ENCODE data around the gene PCSK7. TPM values are rescaled to one million over a fixed set of nuclear protein-coding genes. Genes with fewer than 3 reads are reported as not detected.
"Not testable (repeated sequence)": the region's sequence is repeated elsewhere in the genome, so short reads cannot be mapped to it uniquely, and the experiment has no call there.

PCSK7 gene
- total RNA-seq, 1 experiment from 2014 or later, result 132 TPM

GRCh38 chr11:117271208-117271607 lies 39.3 kb upstream of the PCSK7 start:
- POLR2A ChIA-PET, result no interaction called here
- peak in 1 of 2 experiments; percentile 44 for DNase-seq
- H3K9me3 Mint-ChIP-seq (ENCODE audit: unreplicated experiment), result peaks cover 31% of the 10 kb centered on the region

GRCh38 chr11:117269856-117270255 lies 38.0 kb upstream of the PCSK7 start:
- peaks cover 45% of the 10 kb centered on the region for H3K4me1 ChIP-seq
- peaks cover 43% of the 10 kb centered on the region for H3K4me1 Mint-ChIP-seq (ENCODE audit: low read depth, unreplicated experiment)
- no peak overlapping the region for H3K4me3 ChIP-seq (ENCODE audit: low read depth, low read length)
- DNase-seq, result peak in 1 of 2 experiments; percentile 63
- peak overlapping the region; percentile 24 for H3K4me3 Mint-ChIP-seq (ENCODE audit: unreplicated experiment)
- H3K36me3 Mint-ChIP-seq (ENCODE audit: insufficient read depth, unreplicated experiment), result peaks cover 26% of the 10 kb centered on the region
- CTCF ChIA-PET, result no interaction called here
- H3K27me3 ChIP-seq (replicated peaks; ENCODE audit: control insufficient read depth, insufficient read depth, low read length), result no peaks in the 10 kb centered on the region
- intact Hi-C loops (cut with micrococcal nuclease; ENCODE audit: unreplicated experiment), result loop anchor here (2.0 kb wide), 2 partner anchors 37 to 47 kb away; partner anchors contain the start of genes BACE1, PCSK7 and RNF214
- POLR2A ChIA-PET, result no interaction called here
- no TSS peak for BruUV-seq (replicated peaks)
- peaks cover 31% of the 10 kb centered on the region for H3K9me3 Mint-ChIP-seq (ENCODE audit: unreplicated experiment)
- H3K9me3 ChIP-seq, result peaks cover 16% of the 10 kb centered on the region
- no peak for TF ChIP-seq CTCF (IDR thresholded peaks at IDR 0.05; ENCODE audit: insufficient read depth in 1 of 2, low read depth in 1 of 2, low read length in 1 of 2, severe bottlenecking in 1 of 2, unreplicated experiment in 1 of 2)
- no peaks in the 10 kb centered on the region for H3K36me3 ChIP-seq (ENCODE audit: control insufficient read depth, insufficient read depth, low read length)
- peak overlapping the region; percentile 66 for H3K27ac Mint-ChIP-seq (ENCODE audit: unreplicated experiment)
- H3K27me3 Mint-ChIP-seq (ENCODE audit: insufficient read depth, unreplicated experiment), result no peaks in the 10 kb centered on the region

More at GRCh38 chr11:117271208-117271607, 39.3 kb upstream of the PCSK7 start:
- H3K36me3 Mint-ChIP-seq (ENCODE audit: insufficient read depth, unreplicated experiment), result peaks cover 39% of the 10 kb centered on the region
- H3K4me1 Mint-ChIP-seq (ENCODE audit: low read depth, unreplicated experiment), result peaks cover 31% of the 10 kb centered on the region
- TF ChIP-seq CTCF (IDR thresholded peaks at IDR 0.05; ENCODE audit: insufficient read depth in 1 of 2, low read depth in 1 of 2, low read length in 1 of 2, severe bottlenecking in 1 of 2, unreplicated experiment in 1 of 2), result no peak
- no peaks in the 10 kb centered on the region for H3K27me3 Mint-ChIP-seq (ENCODE audit: insufficient read depth, unreplicated experiment)
- H3K36me3 ChIP-seq (ENCODE audit: control insufficient read depth, insufficient read depth, low read length), result no peaks in the 10 kb centered on the region
- peak overlapping the region; percentile 89 for H3K27ac Mint-ChIP-seq (ENCODE audit: unreplicated experiment)
- no peak overlapping the region for H3K4me3 ChIP-seq (ENCODE audit: low read depth, low read length)
- no peaks in the 10 kb centered on the region for H3K27me3 ChIP-seq (replicated peaks; ENCODE audit: control insufficient read depth, insufficient read depth, low read length)
- peaks cover 16% of the 10 kb centered on the region for H3K9me3 ChIP-seq
- CTCF ChIA-PET, result no interaction called here
- H3K4me3 Mint-ChIP-seq (ENCODE audit: unreplicated experiment), result peak overlapping the region; percentile 43
- peaks cover 38% of the 10 kb centered on the region for H3K4me1 ChIP-seq
- no TSS peak for BruUV-seq (replicated peaks)
- intact Hi-C loops (cut with micrococcal nuclease; ENCODE audit: unreplicated experiment), result loop anchor here (2.0 kb wide), 1 partner anchor 46 kb away; the partner anchor contains the start of gene BACE1

- Mint-ChIP-seq H3K27me3 (ENCODE audit: insufficient read depth, unreplicated experiment) (no peaks in the 10 kb centered on the region), H3K9me3 (ENCODE audit: unreplicated experiment) (no peaks in the 10 kb centered on the region), H3K27ac (ENCODE audit: unreplicated experiment) (no peak overlapping the region), H3K36me3 (ENCODE audit: insufficient read depth, unreplicated experiment) (peaks cover 23% of the 10 kb centered on the region), H3K4me3 (ENCODE audit: unreplicated experiment) (no peak overlapping the region), H3K4me1 (ENCODE audit: low read depth, unreplicated experiment) (peaks cover 34% of the 10 kb centered on the region)
- no peak for TF ChIP-seq CTCF (IDR thresholded peaks at IDR 0.05; ENCODE audit: insufficient read depth in 1 of 2, low read depth in 1 of 2, low read length in 1 of 2, severe bottlenecking in 1 of 2, unreplicated experiment in 1 of 2)
- Histone ChIP-seq H3K4me1 (peaks cover 36% of the 10 kb centered on the region), H3K27me3 (replicated peaks; ENCODE audit: control insufficient read depth, insufficient read depth, low read length) (no peaks in the 10 kb centered on the region), H3K36me3 (ENCODE audit: control insufficient read depth, insufficient read depth, low read length) (no peaks in the 10 kb centered on the region), H3K4me3 (ENCODE audit: low read depth, low read length) (no peak overlapping the region), H3K9me3 (no peaks in the 10 kb centered on the region)
- intact Hi-C loops (cut with micrococcal nuclease; ENCODE audit: unreplicated experiment), result no loop called here
- ChIA-PET CTCF (no interaction called here), POLR2A (no interaction called here)
- no peak for DNase-seq
- BruUV-seq (replicated peaks), result no TSS peak
These were observed 33.9 kb upstream of the PCSK7 start for GRCh38 chr11:117265745-117266144.

GRCh38 chr11:117264624-117265323 lies 32.9 kb upstream of the PCSK7 start:
- H3K36me3 Mint-ChIP-seq (ENCODE audit: insufficient read depth, unreplicated experiment), result peaks cover 23% of the 10 kb centered on the region
- H3K9me3 ChIP-seq; CTCF ChIA-PET; H3K27me3 ChIP-seq (replicated peaks; ENCODE audit: control insufficient read depth, insufficient read depth, low read length); H3K9me3 Mint-ChIP-seq (ENCODE audit: unreplicated experiment); H3K27me3 Mint-ChIP-seq (ENCODE audit: insufficient read depth, unreplicated experiment); intact Hi-C loops (cut with micrococcal nuclease; ENCODE audit: unreplicated experiment); H3K36me3 ChIP-seq (ENCODE audit: control insufficient read depth, insufficient read depth, low read length); POLR2A ChIA-PET; H3K27ac Mint-ChIP-seq (ENCODE audit: unreplicated experiment); H3K4me3 Mint-ChIP-seq (ENCODE audit: unreplicated experiment); H3K4me3 ChIP-seq (ENCODE audit: low read depth, low read length); DNase-seq; BruUV-seq (replicated peaks): not testable (repeated sequence)
- peaks cover 30% of the 10 kb centered on the region for H3K4me1 Mint-ChIP-seq (ENCODE audit: low read depth, unreplicated experiment)
- H3K4me1 ChIP-seq, result peaks cover 29% of the 10 kb centered on the region

All from Caco-2 (cell line).